Thyroid gland (tissue), 4 donors: ENCODE measurements around the gene CPLX1. TPM values are rescaled to one million over a fixed set of nuclear protein-coding genes. Genes with fewer than 3 reads are reported as not detected.
"Not testable (repeated sequence)": the region's sequence is repeated elsewhere in the genome, so short reads cannot be mapped to it uniquely, and the experiment has no call there.

Experiments used
- DNase-seq, 2 donors: peaks; one replicate each; pipeline ENCODE4 v3.0.0-alpha.2; 2019
- H3K27ac ChIP-seq, 3 donors: fragments of 200-600 bp; sonication (generic); 1 replicate in 2 of 3; 2 replicates in 1 of 3; pipeline ENCODE4 v1.5.1; 2016 to 2019; ENCODE audit warnings: mild to moderate bottlenecking in 1 of 3, moderate library complexity in 1 of 3
- H3K27me3 ChIP-seq: fragments of 200-600 bp; sonication (generic); one replicate; pipeline ENCODE4 v1.5.1; 2019
- H3K36me3 ChIP-seq, 2 donors: fragments of 200-600 bp; sonication (generic); one replicate each; pipeline ENCODE4 v1.5.1; 2016 to 2019
- H3K4me1 ChIP-seq, 2 donors: fragments of 200-600 bp; sonication (generic); one replicate each; pipeline ENCODE4 v1.5.1; 2017 to 2019
- H3K4me3 ChIP-seq, 3 donors: fragments of 200-600 bp; sonication (generic); replicated peaks in 1 of 3; 1 replicate in 2 of 3; 2 replicates in 1 of 3; pipeline ENCODE4 v1.5.1; 2016; ENCODE audit warnings: mild to moderate bottlenecking in 1 of 3
- H3K9me3 ChIP-seq: fragments of 200-600 bp; sonication (generic); one replicate; pipeline ENCODE4 v1.5.1; 2017
- POLR2A ChIP-seq, 2 donors: fragments of 450-650 bp; IDR thresholded peaks; one replicate each; pipeline ENCODE4 v1.6.1; 2017; ENCODE audit warnings: antibody characterized with exemption in 2 of 2, mild to moderate bottlenecking in 2 of 2, moderate library complexity in 1 of 2
- WGBS, 2 donors: methylation state at CpG; one replicate each; pipeline ENCODE4 v1.1.5; 2017; 5-methylcytosine and 5-hydroxymethylcytosine counted together
- intact Hi-C: fragments of 100-400 bp; cut with DNase I; formaldehyde crosslinking; loops from one replicate; pipeline ENCODE4 v1.15.1; 2023
- total RNA-seq, 4 donors: library from RNA; depleted of rRNA; stranded (reverse); fragments of >200 nt; gene quantifications; one replicate each; pipeline ENCODE4 v1.2.3, GENCODE V29; 2016
- TF ChIP-seq, protein P1 (sequence below), 6 experiments: fragments of 200-600 bp in 3 of 6; fragments of 450-650 bp in 3 of 6; sonication (generic) in 3 of 6; IDR thresholded peaks; one replicate each; pipeline ENCODE4 v1.5.1; 2016 to 2019; ENCODE audit warnings: antibody characterized with exemption in 6 of 6, mild to moderate bottlenecking in 2 of 6, inconsistent platforms in 1 of 6, moderate library complexity in 1 of 6

CPLX1 gene
- total RNA-seq, 4 donors from 2014 or later, result 0.75 to 3.2 (median 1.4) TPM; not detected in 1

DNA sequence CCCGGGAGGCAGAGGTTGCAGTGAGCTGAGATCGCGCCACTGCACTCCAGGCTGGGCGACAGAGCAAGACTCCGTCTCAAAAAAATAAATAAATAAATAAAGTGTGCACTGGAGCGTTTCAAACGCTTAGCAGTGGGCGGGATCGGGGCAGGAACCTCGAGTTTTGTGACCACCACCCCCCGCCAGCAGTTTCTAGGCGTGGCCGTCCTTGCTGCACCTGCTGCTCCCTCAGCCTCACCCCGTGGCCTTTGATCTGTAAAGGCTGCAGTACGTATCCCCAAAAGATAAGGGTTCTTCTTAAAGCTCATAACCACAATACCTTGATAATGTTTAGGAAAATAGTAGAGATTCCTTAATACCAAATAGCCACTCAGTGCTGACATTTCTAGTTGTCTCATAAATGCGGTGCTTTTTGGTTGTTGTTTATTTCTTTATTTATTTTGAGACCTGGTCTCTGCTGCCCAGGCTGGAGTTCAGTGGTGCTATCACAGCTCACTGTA, 87.1 kb downstream of the CPLX1 start:
- no peak for DNase-seq
- intact Hi-C loops, result no loop called here

DNA sequence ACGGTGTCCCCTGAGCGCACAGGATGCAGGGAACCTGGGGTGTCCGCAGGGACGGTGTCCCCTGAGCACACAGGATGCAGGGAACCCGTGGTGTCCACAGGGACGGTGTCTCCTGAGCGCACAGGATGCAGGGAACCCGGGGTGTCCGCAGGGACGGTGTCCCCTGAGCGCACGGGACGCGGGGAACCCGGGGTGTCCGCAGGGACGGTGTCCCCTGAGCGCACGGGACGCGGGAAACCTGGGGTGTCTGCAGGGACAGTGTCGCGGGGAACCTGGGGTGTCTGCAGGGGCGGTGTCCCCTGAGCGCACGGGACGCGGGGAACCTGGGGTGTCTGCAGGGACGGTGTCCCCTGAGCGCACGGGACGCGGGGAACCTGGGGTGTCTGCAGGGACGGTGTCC, 89.4 kb downstream of the CPLX1 start:
- H3K27me3 ChIP-seq, H3K4me1 ChIP-seq, DNase-seq, intact Hi-C loops, H3K27ac ChIP-seq, H3K4me3 ChIP-seq, H3K9me3 ChIP-seq: not testable (repeated sequence)
- peaks cover 52 to 56% of the 10 kb centered on the region in 2 donors for H3K36me3 ChIP-seq
- WGBS, 2 donors, result 94% methylated on average over 24 to 31 of the region's 34 CpGs

More for the DNA sequence above, 87.1 kb downstream of the CPLX1 start:
- no peaks in the 10 kb centered on the region for H3K4me1 ChIP-seq
- WGBS, 2 donors, result 87% methylated on average over 16 of the region's 16 CpGs
- no peak overlapping the region for H3K4me3 ChIP-seq
- TF ChIP-seq, protein P1, sequence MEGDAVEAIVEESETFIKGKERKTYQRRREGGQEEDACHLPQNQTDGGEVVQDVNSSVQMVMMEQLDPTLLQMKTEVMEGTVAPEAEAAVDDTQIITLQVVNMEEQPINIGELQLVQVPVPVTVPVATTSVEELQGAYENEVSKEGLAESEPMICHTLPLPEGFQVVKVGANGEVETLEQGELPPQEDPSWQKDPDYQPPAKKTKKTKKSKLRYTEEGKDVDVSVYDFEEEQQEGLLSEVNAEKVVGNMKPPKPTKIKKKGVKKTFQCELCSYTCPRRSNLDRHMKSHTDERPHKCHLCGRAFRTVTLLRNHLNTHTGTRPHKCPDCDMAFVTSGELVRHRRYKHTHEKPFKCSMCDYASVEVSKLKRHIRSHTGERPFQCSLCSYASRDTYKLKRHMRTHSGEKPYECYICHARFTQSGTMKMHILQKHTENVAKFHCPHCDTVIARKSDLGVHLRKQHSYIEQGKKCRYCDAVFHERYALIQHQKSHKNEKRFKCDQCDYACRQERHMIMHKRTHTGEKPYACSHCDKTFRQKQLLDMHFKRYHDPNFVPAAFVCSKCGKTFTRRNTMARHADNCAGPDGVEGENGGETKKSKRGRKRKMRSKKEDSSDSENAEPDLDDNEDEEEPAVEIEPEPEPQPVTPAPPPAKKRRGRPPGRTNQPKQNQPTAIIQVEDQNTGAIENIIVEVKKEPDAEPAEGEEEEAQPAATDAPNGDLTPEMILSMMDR (IDR thresholded peaks at IDR 0.05), result no peak
- no peak for TF ChIP-seq POLR2A (IDR thresholded peaks at IDR 0.05)
- H3K9me3 ChIP-seq, result no peaks in the 10 kb centered on the region
- no peak overlapping the region for H3K27ac ChIP-seq
- H3K27me3 ChIP-seq, result no peaks in the 10 kb centered on the region
- peaks cover 36 to 43% of the 10 kb centered on the region in 2 donors for H3K36me3 ChIP-seq

DNA sequence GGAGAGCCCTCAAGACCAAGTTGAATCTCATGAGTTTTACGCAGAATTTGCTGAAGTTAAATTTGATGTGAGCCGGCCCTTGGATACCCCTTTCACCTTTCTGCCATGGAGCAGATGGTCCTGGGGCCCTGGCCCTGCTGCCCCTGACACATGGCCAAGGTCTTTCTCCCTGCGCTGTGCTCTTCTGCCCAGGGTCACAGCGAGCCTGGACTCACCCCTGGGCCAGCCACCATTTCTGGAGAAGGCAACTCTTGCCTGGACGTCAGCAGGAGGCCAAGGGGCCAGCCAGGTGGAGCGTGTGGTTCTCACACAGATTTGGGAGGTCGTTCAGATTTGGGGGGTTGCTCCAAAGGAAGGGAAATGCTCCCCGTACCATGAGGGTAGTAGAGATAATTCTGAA, 90.3 kb downstream of the CPLX1 start:
- no peaks in the 10 kb centered on the region for H3K27me3 ChIP-seq
- H3K4me3 ChIP-seq, result no peak overlapping the region
- H3K4me1 ChIP-seq, result no peaks in the 10 kb centered on the region
- 96 to 99% methylated on average over 7 to 8 of the region's 8 CpGs for WGBS, 2 donors
- H3K36me3 ChIP-seq, result peaks cover 53 to 58% of the 10 kb centered on the region in 2 donors
- TF ChIP-seq, protein P1 (IDR thresholded peaks at IDR 0.05), result no peak
- TF ChIP-seq POLR2A (IDR thresholded peaks at IDR 0.05), result no peak
- intact Hi-C loops, result no loop called here
- H3K27ac ChIP-seq, result no peak overlapping the region
- DNase-seq, result no peak
- no peaks in the 10 kb centered on the region for H3K9me3 ChIP-seq

Other genes with a start within 250 kb of the CPLX1 start
- not detected for gene TMEM271, start 249.8 kb downstream of the CPLX1 start, total RNA-seq
- 10 to 100 TPM in 2 of 4 donors, 1 to 10 TPM in 2; 6.4 to 26.4 (median 14.4) TPM for gene PDE6B, start 200.6 kb downstream of the CPLX1 start, total RNA-seq
- gene ATP5ME, start 151.9 kb downstream of the CPLX1 start, total RNA-seq, result 100 to 1,000 TPM in 2 of 4 donors, 10 to 100 TPM in 2; 82.2 to 144 (median 106) TPM
- gene MYL5, start 151.6 kb downstream of the CPLX1 start, total RNA-seq, result 10 to 100 TPM; 13.0 to 17.5 (median 14.2) TPM
- 10 to 100 TPM; 14.9 to 27.1 (median 18.3) TPM for gene SLC49A3, start 137.0 kb downstream of the CPLX1 start, total RNA-seq
- 10 to 100 TPM; 41.4 to 60.0 (median 50.2) TPM for gene PCGF3, start 120.3 kb downstream of the CPLX1 start, total RNA-seq
- gene GAK, start 106.2 kb upstream of the CPLX1 start, total RNA-seq, result 100 to 1,000 TPM in 3 of 4 donors, 10 to 100 TPM in 1; 86.4 to 184 (median 153) TPM
- 10 to 100 TPM; 33.6 to 63.9 (median 40.4) TPM for gene TMEM175, start 106.3 kb upstream of the CPLX1 start, total RNA-seq
- 10 to 100 TPM; 10.2 to 17.0 (median 11.6) TPM for gene DGKQ, start 147.4 kb upstream of the CPLX1 start, total RNA-seq
- 10 to 100 TPM in 3 of 4 donors, 1 to 10 TPM in 1; 9.7 to 32.3 (median 25.0) TPM for gene IDUA, start 160.9 kb upstream of the CPLX1 start, total RNA-seq
- gene SLC26A1, start 167.3 kb upstream of the CPLX1 start, total RNA-seq, result under 1 TPM; 0.15 to 0.33 (median 0.24) TPM
- 10 to 100 TPM; 59.0 to 93.9 (median 77.2) TPM for gene FGFRL1, start 185.5 kb upstream of the CPLX1 start, total RNA-seq